LNCaP clone FGC (cell line): Measurements from ENCODE around the gene KCNQ1.

Source experiments
- DNase-seq: peaks from one replicate; pipeline ENCODE4 v3.0.0-alpha.2; 2011; ENCODE audit warnings: low read depth
- H3K4me3 ChIP-seq: 2 replicates; pipeline ENCODE4 v1.5.1; 2011; ENCODE audit warnings: mild to moderate bottlenecking, low read depth, low read length, control low read depth
- CTCF ChIP-seq: IDR thresholded peaks from 2 replicates; pipeline ENCODE4 v1.5.1; 2012; ENCODE audit warnings: mild to moderate bottlenecking; ENCODE audit not compliant: control insufficient read depth, insufficient read depth; ENCODE audit errors: extremely low read depth

KCNQ1 gene

GRCh38 chr11:2444821-2445745 is at the start of gene KCNQ1:
KCNQ1 (plus strand) TSS chr11:2445008; CDS start chr11:2445099, 91 bp downstream.
- peak; percentile 4 for DNase-seq
- peak within 1 kb of the TSS; percentile 44 for H3K4me3 ChIP-seq
- no peak for TF ChIP-seq CTCF

- TF ChIP-seq CTCF = no peak
- H3K4me3 ChIP-seq = no peak overlapping the region
- DNase-seq = no peak
Observed at GRCh38 chr11:2395211-2395730, 49.5 kb upstream of the KCNQ1 start.

DNA sequence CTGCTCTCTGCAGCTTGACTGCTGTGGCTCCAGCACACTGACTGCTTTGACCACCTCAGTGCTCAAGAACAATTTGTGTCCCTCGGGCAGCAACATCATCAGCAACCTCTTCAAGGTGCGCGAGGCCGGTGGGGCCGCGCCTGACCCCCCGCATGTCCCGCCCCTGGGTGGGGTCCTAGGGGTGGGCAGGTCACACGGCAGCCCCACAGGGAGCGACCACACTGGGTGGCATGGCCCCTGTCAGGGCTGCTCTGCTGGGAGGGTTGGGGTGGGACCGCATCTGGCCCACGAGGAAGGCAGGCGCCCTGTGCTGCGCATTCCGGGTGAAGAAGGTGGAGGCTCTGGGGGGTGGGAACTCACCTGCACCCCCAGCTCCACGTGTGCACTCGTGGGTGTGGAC is 49.0 kb upstream of the KCNQ1 start:
- TF ChIP-seq CTCF = no peak
- H3K4me3 ChIP-seq = no peak overlapping the region
- no peak for DNase-seq

- DNase-seq = no peak
- TF ChIP-seq CTCF = no peak
- no peak overlapping the region for H3K4me3 ChIP-seq
Observed at GRCh38 chr11:2396471-2396870, 48.3 kb upstream of the KCNQ1 start.

DNA sequence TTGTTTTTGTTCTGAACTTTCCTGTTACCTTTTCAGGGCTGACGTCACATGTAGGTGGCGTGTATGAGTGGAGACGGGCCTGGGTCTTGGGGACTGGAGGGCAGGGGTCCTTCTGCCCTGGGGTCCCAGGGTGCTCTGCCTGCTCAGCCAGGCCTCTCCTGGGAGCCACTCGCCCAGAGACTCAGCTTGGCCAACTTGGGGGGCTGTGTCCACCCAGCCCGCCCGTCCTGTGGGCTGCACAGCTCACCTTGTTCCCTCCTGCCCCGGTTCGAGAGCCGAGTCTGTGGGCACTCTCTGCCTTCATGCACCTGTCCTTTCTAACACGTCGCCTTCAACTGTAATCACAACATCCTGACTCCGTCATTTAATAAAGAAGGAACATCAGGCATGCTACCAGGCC is 47.8 kb upstream of the KCNQ1 start:
- H3K4me3 ChIP-seq = no peak overlapping the region
- no peak for DNase-seq
- no peak for TF ChIP-seq CTCF

- DNase-seq = no peak
- peak overlapping the region; percentile 100 for H3K4me3 ChIP-seq
- TF ChIP-seq CTCF = no peak
Observed at GRCh38 chr11:2398664-2399355, 46.0 kb upstream of the KCNQ1 start.
